ENCODE data around the gene GPR155. TPM values are rescaled to one million over a fixed set of nuclear protein-coding genes. Genes with fewer than 3 reads are reported as not detected.
"Not testable (repeated sequence)": the region's sequence is repeated elsewhere in the genome, so short reads cannot be mapped to it uniquely, and the experiment has no call there.

Gene GPR155
- total RNA-seq, 1 donor from 2014 or later = 14.7 TPM

GRCh38 chr2:174395284-174395968 is 91.4 kb downstream of the GPR155 start, which contains the start of gene SCRN3:
Gene SCRN3 (plus strand): TSS chr2:174395730. CDS start chr2:174398284, 2,554 bp downstream.
- ATAC-seq (ENCODE audit: poor library complexity) = peak; percentile 94
- intact Hi-C loops (cut with DNase I) = no loop called here
- peak; percentile 82 for DNase-seq

- intact Hi-C loops (cut with DNase I) = no loop called here
- no peak for DNase-seq
- no peak for ATAC-seq (ENCODE audit: poor library complexity)
Measured at GRCh38 chr2:174392706-174393105, 94.1 kb downstream of the GPR155 start.

GRCh38 chr2:174390303-174390702 is 96.5 kb downstream of the GPR155 start:
- DNase-seq; ATAC-seq (ENCODE audit: poor library complexity); intact Hi-C loops (cut with DNase I): not testable (repeated sequence)

DNA sequence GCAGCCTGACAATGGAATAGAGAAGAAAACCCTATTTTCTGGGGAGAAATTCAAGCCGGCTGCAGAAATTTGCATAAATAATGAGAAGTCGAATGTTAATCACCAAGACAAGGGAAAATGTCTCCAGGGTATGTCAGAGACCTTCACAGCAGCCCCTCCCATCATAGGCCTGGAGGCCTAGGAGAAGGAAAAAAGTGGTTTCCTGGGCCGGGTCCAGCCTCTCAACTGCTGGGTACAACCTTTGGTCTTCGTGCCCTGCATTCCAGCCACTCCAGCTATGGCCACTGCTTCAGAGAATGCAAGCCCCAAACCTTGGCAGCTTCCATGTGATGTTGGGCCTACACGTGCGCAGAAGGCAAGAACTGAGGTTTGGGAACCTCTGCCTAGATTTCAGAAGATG is 97.3 kb downstream of the GPR155 start:
- ATAC-seq (ENCODE audit: poor library complexity) (peak; percentile 10), DNase-seq (no peak)
- intact Hi-C loops (cut with DNase I) = no loop called here

GRCh38 chr2:174388706-174389105 is 98.1 kb downstream of the GPR155 start:
- intact Hi-C loops (cut with DNase I); ATAC-seq (ENCODE audit: poor library complexity); DNase-seq: not testable (repeated sequence)

DNA sequence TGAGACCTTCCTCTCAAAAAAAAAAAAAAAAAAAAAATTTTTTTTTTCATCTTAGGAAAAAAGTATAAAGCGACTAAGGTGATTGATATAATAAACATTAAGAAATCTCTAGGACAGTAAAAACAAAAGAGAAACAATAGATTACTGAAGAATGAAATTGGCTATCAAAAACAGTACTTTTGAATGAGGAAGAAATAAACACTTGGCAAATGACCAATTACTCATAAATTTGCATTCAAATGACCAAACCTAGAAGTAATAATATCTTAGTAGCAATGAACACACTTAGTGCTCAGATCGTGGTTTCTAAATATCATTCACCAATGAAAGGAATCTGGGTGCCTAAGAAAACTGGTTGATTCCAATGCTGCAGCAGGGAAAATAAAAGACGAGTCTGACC is 101.6 kb downstream of the GPR155 start:
- ATAC-seq (ENCODE audit: poor library complexity) (no peak), DNase-seq (no peak)
- intact Hi-C loops (cut with DNase I) = no loop called here

- no peak for ATAC-seq (ENCODE audit: poor library complexity)
- intact Hi-C loops (cut with DNase I) = no loop called here
- DNase-seq = no peak
Measured at GRCh38 chr2:174383796-174384195, 103.0 kb downstream of the GPR155 start.

Other genes with a start within 250 kb of the GPR155 start
- gene OLA1, start 238.5 kb downstream of the GPR155 start, total RNA-seq = 71.3 TPM
- gene SP9, start 152.1 kb downstream of the GPR155 start, total RNA-seq = not detected
- gene SCRN3, start 91.3 kb downstream of the GPR155 start, total RNA-seq = 41.2 TPM
- 16.3 TPM for gene WIPF1, start 110.8 kb upstream of the GPR155 start, total RNA-seq

All from Right ventricle myocardium superior (tissue), 1 donor.